ENCODE measurements around the gene NEUROD4.
"Not testable (repeated sequence)": the region's sequence is repeated elsewhere in the genome, so short reads cannot be mapped to it uniquely, and the experiment has no call there.

The NEUROD4 gene

GRCh38 chr12:55019784-55020183 lies at the start of gene NEUROD4:
NEUROD4 (plus strand) TSS chr12:55019974; CDS start chr12:55026440, 6,466 bp downstream.
- no peak for FAIRE-seq

DNA sequence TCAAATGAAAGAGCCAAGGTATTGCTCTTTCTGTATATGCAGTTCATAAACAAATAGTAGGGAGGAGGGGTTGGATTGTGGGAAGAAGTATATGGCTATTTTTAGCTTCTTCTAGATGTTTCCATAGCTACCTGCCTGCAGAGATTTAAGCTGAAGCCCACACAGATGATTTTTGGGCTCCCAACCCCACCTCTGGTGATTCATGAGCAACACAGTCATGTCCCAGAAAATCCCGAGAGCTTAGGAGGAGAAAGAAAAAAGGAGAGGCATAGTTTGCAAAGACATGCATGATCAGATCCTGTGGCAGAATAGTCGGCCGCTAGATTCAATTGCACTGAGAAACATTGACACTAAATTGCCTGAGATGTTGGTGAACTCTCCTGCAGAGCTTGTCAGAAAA lies 49.0 kb upstream of the NEUROD4 start:
- no peak for FAIRE-seq

- FAIRE-seq, result no peak
These were observed 46.2 kb upstream of the NEUROD4 start for GRCh38 chr12:54973556-54973955.

- no peak for FAIRE-seq
These were observed 45.5 kb upstream of the NEUROD4 start for GRCh38 chr12:54974279-54974678.

GRCh38 chr12:54975272-54975671 lies 44.5 kb upstream of the NEUROD4 start:
- no peak for FAIRE-seq

GRCh38 chr12:54975875-54976274 lies 43.9 kb upstream of the NEUROD4 start:
- FAIRE-seq, result no peak

GRCh38 chr12:54977155-54977554 lies 42.6 kb upstream of the NEUROD4 start:
- FAIRE-seq, result no peak

- no peak for FAIRE-seq
These were observed 41.9 kb upstream of the NEUROD4 start for GRCh38 chr12:54977857-54978256.

GRCh38 chr12:54980341-54980740 lies 39.4 kb upstream of the NEUROD4 start:
- no peak for FAIRE-seq

GRCh38 chr12:54981796-54982195 lies 38.0 kb upstream of the NEUROD4 start:
- no peak for FAIRE-seq

- no peak for FAIRE-seq
These were observed 36.2 kb upstream of the NEUROD4 start for GRCh38 chr12:54983536-54984101.

- no peak for FAIRE-seq
These were observed 35.0 kb upstream of the NEUROD4 start, which contains the start of gene TESPA1 for GRCh38 chr12:54984658-54985376. TESPA1 (minus strand) TSS chr12:54984762; CDS start chr12:54974562, 10,200 bp downstream.

DNA sequence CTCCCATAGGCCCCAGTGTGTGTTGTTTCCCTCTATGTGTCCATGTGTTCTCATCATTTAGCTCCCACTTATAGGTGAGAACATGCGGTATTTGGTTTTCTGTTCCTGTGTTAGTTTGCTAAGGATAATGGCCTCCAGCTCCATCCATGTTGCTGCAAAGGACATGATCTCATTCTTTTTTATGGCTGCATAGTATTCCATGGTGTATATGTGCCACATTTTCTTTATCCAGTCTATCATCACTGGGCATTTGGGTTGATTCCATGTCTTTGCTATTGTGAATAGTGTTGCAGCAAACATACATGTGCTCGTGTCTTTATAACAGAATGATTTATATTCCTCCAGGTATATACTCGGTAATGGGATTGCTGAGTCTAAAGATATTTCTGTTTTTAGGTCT lies 33.0 kb upstream of the NEUROD4 start:
- not testable (repeated sequence) for FAIRE-seq

GRCh38 chr12:54987611-54988231 lies 32.1 kb upstream of the NEUROD4 start:
- FAIRE-seq, result no peak

GRCh38 chr12:54988402-54989054 lies 31.2 kb upstream of the NEUROD4 start:
- FAIRE-seq, result no peak

GRCh38 chr12:54989829-54990228 lies 29.9 kb upstream of the NEUROD4 start:
- FAIRE-seq, result no peak

- FAIRE-seq, result no peak
These were observed 28.4 kb upstream of the NEUROD4 start for GRCh38 chr12:54991161-54991990.

- FAIRE-seq, result no peak
These were observed 27.8 kb upstream of the NEUROD4 start for GRCh38 chr12:54991991-54992375.

- FAIRE-seq, result peak; percentile 40
These were observed 26.5 kb upstream of the NEUROD4 start for GRCh38 chr12:54993181-54993835.

GRCh38 chr12:54996205-54996604 lies 23.6 kb upstream of the NEUROD4 start:
- no peak for FAIRE-seq

- FAIRE-seq, result no peak
These were observed 21.7 kb upstream of the NEUROD4 start for GRCh38 chr12:54997929-54998522.

Data from TTC549 (cell line).